GM21390 (cell line): ENCODE data around the gene YKT6.
"Not testable (repeated sequence)": the region's sequence is repeated elsewhere in the genome, so short reads cannot be mapped to it uniquely, and the experiment has no call there.

ENCODE experiments used
- ATAC-seq: cut with Tn5 transposase; IDR thresholded peaks from one replicate; pipeline ENCODE4 v1.9.1; 2021; ENCODE audit not compliant: unreplicated experiment

YKT6 gene

GRCh38 chr7:44189993-44190872 is 10.5 kb upstream of the YKT6 start:
- no peak for ATAC-seq

GRCh38 chr7:44191171-44191570 is 9.6 kb upstream of the YKT6 start:
- no peak for ATAC-seq

- no peak for ATAC-seq
Observed at GRCh38 chr7:44193011-44193802, 7.6 kb upstream of the YKT6 start.

GRCh38 chr7:44194069-44194468 is 6.7 kb upstream of the YKT6 start:
- ATAC-seq = no peak

- no peak for ATAC-seq
Observed at GRCh38 chr7:44194562-44195145, 6.1 kb upstream of the YKT6 start.

- ATAC-seq = no peak
Observed at GRCh38 chr7:44195889-44196288, 4.9 kb upstream of the YKT6 start.

GRCh38 chr7:44196450-44196872 is 4.3 kb upstream of the YKT6 start:
- no peak for ATAC-seq

- no peak for ATAC-seq
Observed at GRCh38 chr7:44197474-44197873, 3.3 kb upstream of the YKT6 start.

GRCh38 chr7:44200163-44200562 is 615 bp upstream of the YKT6 start:
- ATAC-seq = not testable (repeated sequence)

- no peak for ATAC-seq
Observed at GRCh38 chr7:44201813-44202212, 1.0 kb downstream of the YKT6 start.

- ATAC-seq = no peak
Observed at GRCh38 chr7:44206008-44206407, 5.2 kb downstream of the YKT6 start.

GRCh38 chr7:44208085-44208484 is 7.3 kb downstream of the YKT6 start:
- no peak for ATAC-seq

- ATAC-seq = no peak
Observed at GRCh38 chr7:44210107-44210506, 9.3 kb downstream of the YKT6 start.

GRCh38 chr7:44211126-44211675 is 10.4 kb downstream of the YKT6 start:
- no peak for ATAC-seq

- ATAC-seq = no peak
Observed at GRCh38 chr7:44212018-44212417, 11.2 kb downstream of the YKT6 start.

- no peak for ATAC-seq
Observed at GRCh38 chr7:44212581-44213184, 11.9 kb downstream of the YKT6 start.

GRCh38 chr7:44213206-44213876 is 12.6 kb downstream of the YKT6 start:
- ATAC-seq = no peak

- ATAC-seq = no peak
Observed at GRCh38 chr7:44213877-44214388, 13.2 kb downstream of the YKT6 start.

GRCh38 chr7:44215531-44215930 is 14.8 kb downstream of the YKT6 start:
- no peak for ATAC-seq

GRCh38 chr7:44216019-44216418 is 15.2 kb downstream of the YKT6 start:
- no peak for ATAC-seq
